Embryonic facial prominence (tissue), 1 donor: ENCODE data around the gene OTUB1.
A peak's percentile ranks its signal among the peaks of the same experiment; 100 is the strongest.
"Not testable (repeated sequence)": the region's sequence is repeated elsewhere in the genome, so short reads cannot be mapped to it uniquely, and the experiment has no call there.

Experiments used
- DNase-seq: peaks from one replicate; pipeline ENCODE4 v3.0.0-alpha.2; 2016; ENCODE audit errors: extremely low spot score

OTUB1 gene

DNA sequence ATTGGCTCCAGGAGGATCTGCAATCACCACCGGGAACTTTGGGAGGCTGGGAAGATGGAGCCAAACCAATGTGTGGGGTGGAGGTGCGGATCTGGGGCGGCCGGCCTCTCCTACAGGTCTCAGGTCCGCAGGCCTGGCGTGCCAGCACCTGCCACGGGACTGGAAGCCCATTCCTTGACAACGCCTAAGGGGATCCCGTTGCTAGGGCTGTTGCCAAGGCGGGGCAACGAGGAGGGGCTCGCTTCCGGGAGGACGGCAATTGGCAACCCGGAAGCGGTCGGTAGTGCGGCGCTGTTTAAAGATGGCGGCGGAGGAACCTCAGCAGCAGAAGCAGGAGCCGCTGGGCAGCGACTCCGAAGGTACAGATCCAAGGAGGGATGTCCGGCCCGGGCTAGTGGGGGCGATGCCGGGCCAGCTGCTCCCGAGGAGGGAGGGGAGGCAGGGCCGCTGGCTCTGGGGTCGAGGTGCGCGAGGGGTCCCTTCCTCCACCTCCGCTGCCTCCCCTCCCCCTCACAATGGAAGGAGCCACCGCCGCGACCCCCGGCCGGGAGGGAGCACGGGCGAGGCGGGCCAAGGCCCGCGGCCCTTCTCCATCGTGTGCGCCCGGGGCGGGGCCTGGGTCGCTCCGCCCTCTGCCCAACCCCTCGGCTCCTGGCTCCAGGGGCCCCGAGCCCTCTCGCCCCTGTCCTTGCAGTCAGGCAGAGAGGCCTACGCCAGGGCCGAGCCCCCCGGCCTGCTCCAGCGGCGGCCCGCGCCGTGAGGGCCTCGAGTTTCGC lies at the start of gene OTUB1:
Gene OTUB1, plus strand, starts transcription at position 283 of the 776 bp plus-strand sequence. Its CDS starts 19 bp downstream, at position 302.
- peak; percentile 86 for DNase-seq

- no peak for DNase-seq
These were observed 48.3 kb upstream of the OTUB1 start for GRCh38 chr11:63937713-63938478.

- DNase-seq = peak; percentile 88
These were observed 47.5 kb upstream of the OTUB1 start, which contains the start of gene NAA40 for GRCh38 chr11:63938479-63939396. Gene NAA40 (plus strand): TSS chr11:63939002. CDS start chr11:63939097, 95 bp downstream.

DNA sequence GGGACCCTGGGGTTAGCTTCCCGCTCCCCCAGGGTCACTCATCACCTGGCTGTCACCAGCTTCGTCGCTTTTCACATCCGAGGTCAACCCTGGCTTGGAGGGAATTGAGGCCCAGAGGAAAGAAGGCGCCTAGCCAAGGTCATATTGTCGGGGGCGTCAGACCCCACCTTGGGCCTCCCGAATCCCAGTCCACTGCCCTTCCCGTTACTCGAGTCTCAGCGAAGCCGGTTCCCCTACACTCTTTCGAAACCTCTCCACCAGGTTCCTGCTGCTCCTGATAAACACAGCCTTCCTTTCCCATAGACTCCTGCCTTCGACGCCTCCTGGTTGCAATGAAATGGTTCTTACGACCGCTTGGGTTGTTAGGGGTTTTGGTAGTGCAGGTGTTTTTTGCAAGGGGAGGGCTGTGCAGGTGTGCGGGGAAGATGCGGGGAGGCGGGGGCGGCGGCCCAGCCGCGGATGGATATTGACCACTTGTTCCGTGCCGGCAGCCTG lies 46.8 kb upstream of the OTUB1 start:
- DNase-seq = no peak

GRCh38 chr11:63940786-63941185 lies 45.5 kb upstream of the OTUB1 start:
- DNase-seq = no peak

- DNase-seq = no peak
These were observed 44.3 kb upstream of the OTUB1 start for GRCh38 chr11:63941901-63942300.

DNA sequence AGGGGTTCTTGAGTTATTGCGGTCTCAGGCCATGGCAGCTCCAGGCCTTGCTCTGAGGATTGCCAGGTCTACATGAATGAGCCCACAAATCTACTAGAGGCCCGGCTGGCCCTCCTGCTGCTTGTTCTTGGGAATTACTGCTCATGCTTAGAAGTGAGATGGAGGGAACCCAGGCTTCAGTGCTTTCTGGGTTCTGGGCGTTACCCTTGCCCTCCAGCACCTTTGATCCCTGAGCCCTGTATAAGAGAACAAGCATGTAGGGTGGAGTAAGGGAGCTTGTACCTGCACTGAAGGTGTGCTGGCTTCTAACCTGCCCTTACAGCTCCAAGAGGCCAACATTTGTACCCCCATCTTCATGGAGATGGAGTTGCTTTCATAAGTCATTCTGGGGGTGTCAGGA lies 43.4 kb upstream of the OTUB1 start:
- no peak for DNase-seq

DNA sequence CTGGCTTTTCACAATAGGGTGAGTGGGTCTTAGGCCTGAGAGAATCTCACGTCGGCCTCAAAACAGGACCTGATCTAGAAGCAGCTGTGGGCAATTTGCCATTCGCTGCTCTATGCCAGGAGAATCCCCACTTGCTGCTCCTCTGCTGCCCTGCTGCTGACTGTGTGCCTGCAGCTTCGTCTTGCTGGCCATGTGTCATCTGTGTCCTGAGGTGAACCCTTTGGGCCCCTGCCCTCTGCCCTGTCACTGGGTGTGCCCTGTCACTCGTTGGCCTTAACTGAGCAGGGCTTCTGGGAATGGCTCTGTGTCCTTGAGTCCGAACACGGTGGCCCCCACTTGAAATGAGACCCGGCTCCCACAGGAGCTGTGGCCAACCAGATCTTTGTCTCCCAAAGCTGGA lies 41.3 kb upstream of the OTUB1 start:
- DNase-seq = no peak

GRCh38 chr11:63945477-63946163 lies 40.6 kb upstream of the OTUB1 start:
- DNase-seq = peak; percentile 40

DNA sequence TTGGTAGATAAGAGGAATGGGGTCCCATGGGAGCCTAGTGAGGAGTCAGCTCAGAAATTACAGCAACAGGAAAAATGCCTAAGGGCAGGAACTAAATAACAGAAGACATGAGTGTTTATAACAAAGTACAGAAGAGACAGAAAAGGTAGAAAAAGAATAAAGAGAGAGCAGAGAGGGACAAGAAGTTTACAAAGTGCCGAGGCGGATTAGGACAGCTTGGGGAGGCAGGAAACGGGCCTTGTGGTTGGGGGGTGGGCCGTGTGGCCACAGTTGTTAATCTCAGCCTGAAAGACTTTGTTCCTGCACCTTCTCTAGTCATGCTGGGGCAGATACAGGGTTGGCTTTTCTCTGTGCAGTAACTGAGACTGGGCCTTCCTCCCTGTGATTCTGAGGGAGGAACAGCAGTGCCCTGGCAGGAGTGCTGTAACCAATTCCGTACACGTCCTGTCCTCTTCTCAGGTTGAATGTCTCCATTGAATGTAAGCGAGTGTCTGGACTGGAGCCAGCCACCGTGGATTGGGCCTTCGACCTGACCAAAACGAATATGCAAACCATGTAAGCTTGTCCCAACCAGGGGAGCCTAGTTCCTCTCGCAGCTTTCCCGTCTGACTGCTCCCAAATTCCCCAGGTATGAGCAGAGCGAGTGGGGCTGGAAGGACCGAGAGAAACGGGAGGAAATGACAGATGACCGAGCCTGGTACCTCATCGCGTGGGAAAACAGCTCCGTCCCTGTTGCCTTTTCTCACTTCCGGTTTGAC lies 34.3 kb upstream of the OTUB1 start:
- no peak for DNase-seq

DNA sequence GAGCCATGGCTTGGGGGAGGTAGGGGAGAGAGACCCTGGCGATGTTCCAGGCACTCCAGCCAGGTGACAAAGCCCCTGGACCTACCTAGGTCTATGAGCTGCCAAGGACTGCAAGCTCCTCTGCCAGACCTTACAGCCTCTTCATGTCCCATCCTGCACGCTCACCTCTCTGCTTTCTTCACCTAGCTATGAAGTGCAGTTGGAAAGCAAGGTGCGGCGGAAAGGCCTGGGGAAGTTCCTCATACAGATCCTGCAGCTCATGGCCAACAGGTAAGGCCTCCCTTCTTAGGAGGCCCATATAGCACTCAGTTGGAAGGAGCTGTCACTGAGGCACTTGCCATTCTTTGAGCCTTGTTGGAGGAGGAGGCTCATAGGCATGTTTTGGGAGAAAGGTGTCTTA lies 33.7 kb upstream of the OTUB1 start:
- DNase-seq = no peak

DNA sequence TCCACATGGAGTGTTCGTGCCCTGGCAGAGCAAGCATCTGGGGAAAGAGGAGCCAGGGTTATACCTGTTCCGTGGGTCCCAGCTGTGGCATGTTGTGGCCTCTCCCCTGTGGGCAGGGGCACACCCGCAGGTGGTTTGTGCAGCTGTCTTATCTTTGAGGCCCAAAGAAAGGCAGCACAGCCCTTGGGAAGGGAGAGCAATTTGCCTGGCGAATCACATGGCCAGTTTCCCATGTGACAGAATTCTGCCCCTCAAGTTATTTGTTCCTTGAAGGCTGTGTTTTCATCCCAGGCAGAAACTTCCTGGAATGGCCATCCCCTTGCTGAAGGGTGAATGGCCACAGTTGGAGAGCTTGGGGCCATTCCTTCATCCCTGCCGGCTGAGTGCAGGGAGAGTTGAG lies 28.2 kb upstream of the OTUB1 start:
- no peak for DNase-seq

DNA sequence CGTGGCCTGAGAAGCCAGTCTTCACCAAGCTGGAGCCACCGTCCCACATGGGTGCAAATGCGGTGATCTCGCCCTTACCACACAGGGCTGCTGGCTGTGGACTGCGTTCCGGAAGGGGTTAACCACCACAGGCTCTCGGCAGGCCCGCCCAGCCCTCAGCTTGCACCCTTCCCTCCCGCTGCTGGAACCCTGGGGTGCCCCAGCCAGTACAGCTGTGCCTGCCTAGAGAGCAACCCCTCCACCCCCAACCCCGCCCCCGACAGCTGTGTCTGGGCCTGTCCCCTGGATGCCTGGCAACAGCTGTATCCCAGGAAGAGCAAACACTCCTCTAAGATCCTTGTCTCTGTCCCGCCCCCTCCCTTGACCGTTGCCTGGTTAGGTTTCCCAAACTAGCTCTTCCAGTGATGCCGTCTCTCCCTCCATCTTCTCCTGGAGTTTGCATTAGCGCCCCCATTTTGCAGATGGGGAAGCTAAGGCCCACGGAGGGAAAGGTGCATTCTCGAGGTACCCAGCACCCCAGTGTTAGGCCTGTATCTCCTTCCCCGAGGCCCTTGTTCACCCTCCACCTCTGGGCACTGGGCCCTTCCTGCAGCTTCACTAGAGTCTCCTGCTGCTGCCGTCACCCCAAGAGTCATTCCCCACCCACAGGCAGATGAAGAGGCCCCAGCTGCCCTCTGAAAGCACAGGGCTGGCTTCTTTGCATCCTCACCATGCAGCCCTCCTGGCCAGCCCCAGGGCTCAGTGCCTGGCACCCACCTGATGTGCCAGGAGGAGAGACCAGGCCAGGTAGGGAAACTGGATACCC lies 24.4 kb upstream of the OTUB1 start:
- peak; percentile 34 for DNase-seq

DNA sequence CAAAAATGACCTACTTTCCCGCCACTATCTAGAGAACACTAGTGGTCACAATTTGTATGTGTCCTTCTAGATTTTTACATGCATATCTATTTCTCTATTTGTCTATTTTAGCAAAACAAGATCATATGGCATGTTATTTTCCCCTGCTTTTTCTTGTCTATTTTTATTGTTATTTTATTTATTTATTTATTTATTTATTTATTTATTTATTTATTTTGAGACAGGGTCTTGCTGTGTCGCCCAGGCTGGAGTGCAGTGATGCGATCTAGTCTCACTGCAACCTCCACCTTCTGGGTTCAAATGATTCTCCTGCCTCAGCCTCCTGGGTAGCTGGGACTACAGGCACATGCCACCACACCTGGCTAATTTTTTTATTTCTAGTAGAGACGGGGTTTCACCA lies 22.3 kb upstream of the OTUB1 start:
- not testable (repeated sequence) for DNase-seq

- no peak for DNase-seq
These were observed 19.8 kb upstream of the OTUB1 start for GRCh38 chr11:63966444-63966843.

DNA sequence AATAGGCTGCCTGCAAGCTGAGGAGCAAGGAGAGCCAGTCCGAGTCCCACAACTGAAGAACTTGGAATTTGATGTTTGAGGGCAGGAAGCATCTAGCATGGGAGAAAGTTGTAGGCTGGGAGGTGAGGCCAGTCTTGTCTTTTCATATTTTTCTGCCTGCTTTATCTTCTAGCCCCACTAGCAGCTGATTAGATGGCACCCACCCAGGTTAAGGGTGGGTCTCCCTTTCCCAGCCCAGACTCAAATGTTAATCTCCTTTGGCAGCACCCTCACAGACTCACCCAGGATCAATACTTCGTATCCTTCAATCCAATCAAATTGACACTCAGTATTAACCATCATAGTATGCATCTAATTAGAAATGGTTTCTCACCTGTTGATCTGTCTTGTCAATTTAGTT lies 16.8 kb upstream of the OTUB1 start:
- DNase-seq = no peak

GRCh38 chr11:63970902-63971301 lies 15.3 kb upstream of the OTUB1 start:
- no peak for DNase-seq

- not testable (repeated sequence) for DNase-seq
These were observed 12.4 kb upstream of the OTUB1 start for GRCh38 chr11:63973912-63974258.

DNA sequence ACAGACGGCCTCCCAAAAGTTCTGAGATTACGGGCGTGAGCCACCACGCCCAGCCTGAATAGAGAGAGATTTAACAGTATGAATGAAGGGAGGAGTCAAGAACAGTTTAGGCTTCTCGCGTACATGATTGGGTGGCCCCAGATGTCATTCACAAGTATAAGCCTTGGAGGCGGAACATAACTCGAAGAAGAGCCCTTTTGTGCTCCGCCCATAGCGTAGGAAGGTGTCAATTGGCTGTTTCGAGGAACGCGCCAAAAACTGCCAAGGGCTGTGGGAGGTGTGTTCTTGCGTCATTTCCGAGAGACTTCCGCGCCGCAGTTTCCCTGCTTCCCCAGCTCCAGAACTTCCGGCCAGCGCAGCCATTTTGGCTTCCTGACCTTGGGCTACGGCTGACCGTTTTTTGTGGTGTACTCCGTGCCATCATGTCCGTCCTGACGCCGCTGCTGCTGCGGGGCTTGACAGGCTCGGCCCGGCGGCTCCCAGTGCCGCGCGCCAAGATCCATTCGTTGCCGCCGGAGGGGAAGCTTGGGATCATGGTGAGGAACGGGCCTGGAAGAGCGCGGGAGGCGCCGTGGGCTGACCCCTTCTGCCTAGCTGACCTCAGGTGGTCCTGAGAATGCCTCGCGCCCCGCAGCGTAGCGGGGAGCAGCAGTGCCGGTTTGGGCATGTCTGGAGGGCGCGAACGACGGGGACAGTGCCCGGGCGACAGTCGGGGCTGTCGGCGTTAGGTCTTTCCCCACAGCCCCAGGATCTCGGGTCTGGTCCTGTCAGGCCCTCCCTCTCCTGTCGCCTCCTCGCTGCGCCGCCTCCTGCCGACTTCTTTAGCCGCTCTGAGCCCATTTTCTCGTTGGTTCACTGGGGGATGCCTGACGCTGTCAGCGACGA lies 11.7 kb upstream of the OTUB1 start, which contains the start of gene COX8A:
Gene COX8A, plus strand, starts transcription at position 362 of the 885 bp plus-strand sequence. Its CDS starts 61 bp downstream, at position 423.
- peak; percentile 99 for DNase-seq
